Progenitor cell of endocrine pancreas (in vitro differentiated cells): ENCODE results near the gene DMRTA1. TPM values are rescaled to one million over a fixed set of nuclear protein-coding genes. Genes with fewer than 3 reads are reported as not detected.

ENCODE experiments used
- DNase-seq: peaks from one replicate; pipeline ENCODE4 v3.0.0; 2021; ENCODE audit warnings: low spot score; ENCODE audit not compliant: unreplicated experiment
- H3K27ac Mint-ChIP-seq: 2 replicates; pipeline ENCODE4 v1.8.0; 2021; ENCODE audit warnings: mild to moderate bottlenecking, moderate library complexity, mixed read lengths
- H3K27me3 Mint-ChIP-seq: 2 replicates; pipeline ENCODE4 v1.8.0; 2021; ENCODE audit warnings: mixed read lengths
- H3K36me3 Mint-ChIP-seq: 2 replicates; pipeline ENCODE4 v1.8.0; 2022; ENCODE audit warnings: mixed read lengths; ENCODE audit not compliant: insufficient read depth
- H3K4me1 Mint-ChIP-seq: 2 replicates; pipeline ENCODE4 v1.8.0; 2021; ENCODE audit warnings: low read depth, mixed read lengths
- H3K4me3 Mint-ChIP-seq: 2 replicates; pipeline ENCODE4 v1.8.0; 2021; ENCODE audit warnings: low read depth, mild to moderate bottlenecking, moderate library complexity, mixed read lengths
- H3K9me3 Mint-ChIP-seq: 2 replicates; pipeline ENCODE4 v1.8.0; 2021; ENCODE audit warnings: low read depth, mixed read lengths
- total RNA-seq: library from RNA; stranded (reverse); gene quantifications from 2 replicates; pipeline ENCODE4 v1.2.1, GENCODE V29; 2021
- TF ChIP-seq, protein P1 (sequence below): fragments of 200-600 bp; sonication (generic); IDR thresholded peaks from one replicate; pipeline ENCODE4 v1.5.0; 2021; ENCODE audit warnings: antibody characterized with exemption, mild to moderate bottlenecking; ENCODE audit not compliant: unreplicated experiment

The DMRTA1 gene
- total RNA-seq, 1 donor from 2014 or later: 7.7 TPM

DNA sequence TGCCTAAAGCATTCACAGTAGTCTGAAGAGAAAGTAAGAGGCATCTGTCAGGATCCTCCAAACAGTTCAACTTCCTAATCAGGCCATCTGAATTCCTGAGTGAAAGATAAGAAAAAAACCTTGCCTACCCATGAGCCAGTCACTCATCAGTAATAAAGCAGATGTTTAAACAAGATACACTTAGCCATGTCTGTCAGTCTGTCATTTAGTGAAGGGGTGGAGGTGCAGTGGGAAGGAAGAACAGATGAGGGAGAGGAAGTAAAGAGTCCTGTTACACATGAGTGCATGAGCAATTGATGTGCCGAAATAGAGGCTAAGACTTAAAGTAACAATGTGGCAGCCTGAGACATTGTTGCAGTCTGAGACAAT lies 29.9 kb upstream of the DMRTA1 start:
- no peak for DNase-seq

DNA sequence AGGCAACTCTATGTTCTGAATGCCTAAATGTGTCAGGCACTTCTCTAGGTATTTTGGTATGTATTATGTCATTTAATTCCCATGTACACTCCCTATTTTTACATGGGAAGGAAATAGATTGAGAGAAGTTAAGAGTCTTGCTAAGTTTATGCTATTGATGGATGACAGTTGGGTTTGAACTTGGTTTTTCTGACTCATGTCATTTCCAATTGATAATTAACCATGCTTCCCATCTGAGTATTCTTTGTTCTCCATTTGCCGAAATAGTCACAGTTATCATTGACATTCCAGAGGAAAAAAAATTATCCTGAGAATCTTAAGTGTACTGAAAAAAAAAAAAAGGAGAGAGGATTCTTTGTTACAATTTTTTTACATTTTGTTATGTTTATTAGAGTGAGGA lies 23.1 kb upstream of the DMRTA1 start:
- Mint-ChIP-seq H3K27ac (no peak overlapping the region), H3K27me3 (peaks cover 3% of the 10 kb centered on the region), H3K9me3 (no peaks in the 10 kb centered on the region), H3K36me3 (no peaks in the 10 kb centered on the region), H3K4me1 (peaks cover 2% of the 10 kb centered on the region), H3K4me3 (no peak overlapping the region)
- no peak for DNase-seq
- TF ChIP-seq, protein P1, sequence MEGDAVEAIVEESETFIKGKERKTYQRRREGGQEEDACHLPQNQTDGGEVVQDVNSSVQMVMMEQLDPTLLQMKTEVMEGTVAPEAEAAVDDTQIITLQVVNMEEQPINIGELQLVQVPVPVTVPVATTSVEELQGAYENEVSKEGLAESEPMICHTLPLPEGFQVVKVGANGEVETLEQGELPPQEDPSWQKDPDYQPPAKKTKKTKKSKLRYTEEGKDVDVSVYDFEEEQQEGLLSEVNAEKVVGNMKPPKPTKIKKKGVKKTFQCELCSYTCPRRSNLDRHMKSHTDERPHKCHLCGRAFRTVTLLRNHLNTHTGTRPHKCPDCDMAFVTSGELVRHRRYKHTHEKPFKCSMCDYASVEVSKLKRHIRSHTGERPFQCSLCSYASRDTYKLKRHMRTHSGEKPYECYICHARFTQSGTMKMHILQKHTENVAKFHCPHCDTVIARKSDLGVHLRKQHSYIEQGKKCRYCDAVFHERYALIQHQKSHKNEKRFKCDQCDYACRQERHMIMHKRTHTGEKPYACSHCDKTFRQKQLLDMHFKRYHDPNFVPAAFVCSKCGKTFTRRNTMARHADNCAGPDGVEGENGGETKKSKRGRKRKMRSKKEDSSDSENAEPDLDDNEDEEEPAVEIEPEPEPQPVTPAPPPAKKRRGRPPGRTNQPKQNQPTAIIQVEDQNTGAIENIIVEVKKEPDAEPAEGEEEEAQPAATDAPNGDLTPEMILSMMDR: no peak

More for the DNA sequence above, 29.9 kb upstream of the DMRTA1 start:
- no peak overlapping the region for H3K27ac Mint-ChIP-seq
- H3K4me3 Mint-ChIP-seq: no peak overlapping the region
- TF ChIP-seq, protein P1: no peak
- H3K36me3 Mint-ChIP-seq: no peaks in the 10 kb centered on the region
- H3K27me3 Mint-ChIP-seq: no peaks in the 10 kb centered on the region
- no peaks in the 10 kb centered on the region for H3K9me3 Mint-ChIP-seq
- peaks cover 3% of the 10 kb centered on the region for H3K4me1 Mint-ChIP-seq

DNA sequence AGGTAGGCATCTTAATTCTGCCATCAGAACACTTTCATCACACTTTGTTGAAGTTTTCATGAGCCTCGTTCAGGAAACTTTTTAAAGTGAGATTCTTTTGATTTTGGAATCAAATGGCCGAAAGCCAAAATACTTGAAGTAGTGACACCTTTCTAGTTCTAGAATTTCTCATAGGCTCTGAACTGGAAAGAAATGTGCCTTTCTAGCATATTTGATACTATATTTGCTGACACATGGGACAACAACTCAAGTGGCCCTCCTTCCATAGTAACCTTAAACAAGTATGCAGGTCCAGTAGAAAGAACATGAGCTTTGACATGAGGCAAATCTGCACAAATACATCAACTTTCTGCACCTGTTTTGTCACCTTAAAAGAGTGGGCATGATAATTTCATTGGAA lies 22.0 kb upstream of the DMRTA1 start:
- Mint-ChIP-seq H3K4me1 (peaks cover 2% of the 10 kb centered on the region), H3K27ac (no peak overlapping the region), H3K9me3 (no peaks in the 10 kb centered on the region), H3K27me3 (peaks cover 3% of the 10 kb centered on the region), H3K36me3 (no peaks in the 10 kb centered on the region), H3K4me3 (no peak overlapping the region)
- TF ChIP-seq, protein P1: no peak
- no peak for DNase-seq

DNA sequence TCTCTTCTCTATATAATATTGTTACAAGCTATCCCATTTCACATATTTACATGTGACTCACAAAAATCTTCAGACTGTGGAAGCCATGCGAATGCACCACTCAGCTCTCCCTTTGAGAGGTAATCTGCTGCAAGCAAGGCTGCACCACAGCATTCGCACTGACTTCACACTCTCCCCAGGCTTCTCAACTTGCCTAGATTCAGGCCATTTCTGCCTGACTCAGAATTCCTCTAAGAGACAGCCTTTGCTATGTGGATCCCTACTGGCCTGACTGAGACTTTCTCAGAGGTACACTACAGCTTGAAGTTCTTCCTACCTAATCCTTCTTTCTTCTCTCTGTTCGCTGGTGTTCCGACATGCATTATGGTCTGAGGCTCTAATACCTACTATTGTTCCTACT lies 21.1 kb upstream of the DMRTA1 start:
- no peaks in the 10 kb centered on the region for H3K9me3 Mint-ChIP-seq
- peaks cover 2% of the 10 kb centered on the region for H3K4me1 Mint-ChIP-seq
- H3K4me3 Mint-ChIP-seq: no peak overlapping the region
- H3K36me3 Mint-ChIP-seq: no peaks in the 10 kb centered on the region
- no peak for DNase-seq
- no peak overlapping the region for H3K27ac Mint-ChIP-seq
- peaks cover 3% of the 10 kb centered on the region for H3K27me3 Mint-ChIP-seq
- TF ChIP-seq, protein P1: no peak

DNA sequence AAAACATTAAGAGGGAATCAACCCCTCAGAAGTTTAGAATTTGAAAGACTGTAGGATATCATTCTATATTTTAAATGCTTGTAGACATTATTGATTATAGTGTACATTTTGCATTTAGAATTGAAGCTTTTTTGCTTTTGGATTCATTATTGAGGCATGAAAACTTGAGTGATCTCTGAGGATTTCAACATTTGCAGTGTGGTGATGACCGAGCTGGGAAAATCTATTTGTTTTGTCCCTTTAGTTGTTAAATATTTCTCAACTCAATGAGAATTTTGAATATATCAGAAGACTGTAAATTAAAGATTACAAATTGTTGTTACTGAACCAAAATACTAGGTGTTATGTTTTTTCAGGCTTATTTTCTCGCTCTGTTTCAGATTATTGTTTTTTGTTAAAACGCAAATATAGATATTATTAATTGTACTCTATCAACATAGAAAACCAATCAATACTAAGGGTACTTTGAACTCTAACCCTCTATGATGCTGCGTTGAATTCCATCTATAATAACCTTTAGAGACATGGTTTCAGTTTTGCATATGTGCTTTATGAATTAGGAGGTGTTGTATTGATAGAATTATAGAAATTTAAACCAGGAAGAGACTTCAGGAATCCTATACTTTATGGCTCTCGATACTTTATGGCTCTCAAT lies 19.3 kb upstream of the DMRTA1 start:
- H3K4me3 Mint-ChIP-seq: no peak overlapping the region
- H3K4me1 Mint-ChIP-seq: peaks cover 2% of the 10 kb centered on the region
- no peak for DNase-seq
- no peaks in the 10 kb centered on the region for H3K36me3 Mint-ChIP-seq
- H3K27me3 Mint-ChIP-seq: peaks cover 3% of the 10 kb centered on the region
- TF ChIP-seq, protein P1: no peak
- no peaks in the 10 kb centered on the region for H3K9me3 Mint-ChIP-seq
- no peak overlapping the region for H3K27ac Mint-ChIP-seq
